Activated naive CD8-positive, alpha-beta T cell treated with anti-CD3 and anti-CD28 coated beads for 36 hours (primary cell): Measurements from ENCODE around the gene NFIA. TPM values are rescaled to one million over a fixed set of nuclear protein-coding genes. Genes with fewer than 3 reads are reported as not detected.

Experiments
- DNase-seq: peaks from one replicate; pipeline ENCODE4 v3.0.0; 2021
- H3K27ac Mint-ChIP-seq: one replicate; pipeline ENCODE4 v1.8.0; 2022; ENCODE audit warnings: mild to moderate bottlenecking, moderate library complexity, mixed read lengths
- H3K27me3 Mint-ChIP-seq: one replicate; pipeline ENCODE4 v1.8.0; 2022; ENCODE audit warnings: mild to moderate bottlenecking, mixed read lengths
- H3K36me3 Mint-ChIP-seq: one replicate; pipeline ENCODE4 v1.8.0; 2021; ENCODE audit warnings: mild to moderate bottlenecking, mixed read lengths
- H3K4me1 Mint-ChIP-seq: one replicate; pipeline ENCODE4 v1.8.0; 2021; ENCODE audit warnings: mixed read lengths
- H3K4me3 Mint-ChIP-seq: one replicate; pipeline ENCODE4 v1.8.0; 2022; ENCODE audit warnings: mild to moderate bottlenecking, moderate library complexity, mixed read lengths
- H3K9me3 Mint-ChIP-seq: one replicate; pipeline ENCODE4 v1.8.0; 2022; ENCODE audit warnings: mixed read lengths
- total RNA-seq, 2 experiments: library from RNA; stranded (reverse); gene quantifications; one replicate each; pipeline ENCODE4 v1.2.3, GENCODE V29; 2021

Gene NFIA
- total RNA-seq, 2 experiments from 2014 or later = 1.3 to 1.7 TPM

DNA sequence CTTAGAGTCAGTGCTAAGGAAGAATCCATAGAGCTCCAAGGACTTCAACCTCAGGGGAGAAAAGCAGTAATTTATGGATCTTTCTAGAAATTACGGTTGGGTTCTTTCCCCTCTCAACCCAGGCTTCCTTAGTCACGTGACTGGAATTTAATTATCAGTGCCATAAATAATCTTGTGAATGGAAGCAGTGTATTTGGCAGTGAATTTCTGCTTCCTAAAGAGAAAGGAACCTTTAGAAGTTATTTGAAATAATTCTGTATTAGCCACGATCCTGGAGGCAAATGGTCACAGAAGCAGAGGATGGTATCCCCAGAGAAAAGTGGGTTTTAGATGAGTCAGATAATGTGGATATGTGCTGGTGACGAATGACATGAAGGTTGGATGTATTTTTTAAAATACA is 89.6 kb downstream of the NFIA start:
- no peak overlapping the region for H3K27ac Mint-ChIP-seq
- H3K4me1 Mint-ChIP-seq = peaks cover 7% of the 10 kb centered on the region
- no peaks in the 10 kb centered on the region for H3K27me3 Mint-ChIP-seq
- no peaks in the 10 kb centered on the region for H3K9me3 Mint-ChIP-seq
- H3K36me3 Mint-ChIP-seq = no peaks in the 10 kb centered on the region
- no peak for DNase-seq
- H3K4me3 Mint-ChIP-seq = no peak overlapping the region

- no peak for DNase-seq
- no peak overlapping the region for H3K4me3 Mint-ChIP-seq
Measured at GRCh38 chr1:61173118-61173517, 90.8 kb downstream of the NFIA start.

GRCh38 chr1:61174060-61174795 is 91.9 kb downstream of the NFIA start:
- Mint-ChIP-seq H3K4me1 (peaks cover 7% of the 10 kb centered on the region), H3K4me3 (no peak overlapping the region), H3K9me3 (no peaks in the 10 kb centered on the region), H3K27ac (no peak overlapping the region), H3K36me3 (no peaks in the 10 kb centered on the region), H3K27me3 (no peaks in the 10 kb centered on the region)
- DNase-seq = no peak

More at GRCh38 chr1:61173118-61173517, 90.8 kb downstream of the NFIA start:
- Mint-ChIP-seq H3K9me3 (no peaks in the 10 kb centered on the region), H3K27me3 (no peaks in the 10 kb centered on the region), H3K36me3 (no peaks in the 10 kb centered on the region), H3K27ac (no peak overlapping the region), H3K4me1 (peaks cover 7% of the 10 kb centered on the region)

GRCh38 chr1:61175976-61176375 is 93.6 kb downstream of the NFIA start:
- Mint-ChIP-seq H3K4me3 (no peak overlapping the region), H3K27ac (no peak overlapping the region), H3K9me3 (no peaks in the 10 kb centered on the region), H3K4me1 (peaks cover 7% of the 10 kb centered on the region), H3K27me3 (no peaks in the 10 kb centered on the region), H3K36me3 (no peaks in the 10 kb centered on the region)
- no peak for DNase-seq

GRCh38 chr1:61181067-61182038 is 99.0 kb downstream of the NFIA start:
- no peaks in the 10 kb centered on the region for H3K4me1 Mint-ChIP-seq
- H3K9me3 Mint-ChIP-seq = no peaks in the 10 kb centered on the region
- no peak for DNase-seq
- H3K36me3 Mint-ChIP-seq = no peaks in the 10 kb centered on the region
- no peaks in the 10 kb centered on the region for H3K27me3 Mint-ChIP-seq
- no peak overlapping the region for H3K4me3 Mint-ChIP-seq
- H3K27ac Mint-ChIP-seq = no peak overlapping the region

GRCh38 chr1:61182049-61182448 is 99.7 kb downstream of the NFIA start:
- H3K27ac Mint-ChIP-seq = no peak overlapping the region
- no peak overlapping the region for H3K4me3 Mint-ChIP-seq
- H3K36me3 Mint-ChIP-seq = no peaks in the 10 kb centered on the region
- H3K9me3 Mint-ChIP-seq = no peaks in the 10 kb centered on the region
- H3K4me1 Mint-ChIP-seq = no peaks in the 10 kb centered on the region
- no peak for DNase-seq
- H3K27me3 Mint-ChIP-seq = no peaks in the 10 kb centered on the region

GRCh38 chr1:61182480-61182879 is 100.1 kb downstream of the NFIA start:
- DNase-seq = no peak
- H3K36me3 Mint-ChIP-seq = no peaks in the 10 kb centered on the region
- H3K27me3 Mint-ChIP-seq = no peaks in the 10 kb centered on the region
- H3K4me3 Mint-ChIP-seq = no peak overlapping the region
- no peak overlapping the region for H3K27ac Mint-ChIP-seq
- no peaks in the 10 kb centered on the region for H3K9me3 Mint-ChIP-seq
- H3K4me1 Mint-ChIP-seq = no peaks in the 10 kb centered on the region

DNA sequence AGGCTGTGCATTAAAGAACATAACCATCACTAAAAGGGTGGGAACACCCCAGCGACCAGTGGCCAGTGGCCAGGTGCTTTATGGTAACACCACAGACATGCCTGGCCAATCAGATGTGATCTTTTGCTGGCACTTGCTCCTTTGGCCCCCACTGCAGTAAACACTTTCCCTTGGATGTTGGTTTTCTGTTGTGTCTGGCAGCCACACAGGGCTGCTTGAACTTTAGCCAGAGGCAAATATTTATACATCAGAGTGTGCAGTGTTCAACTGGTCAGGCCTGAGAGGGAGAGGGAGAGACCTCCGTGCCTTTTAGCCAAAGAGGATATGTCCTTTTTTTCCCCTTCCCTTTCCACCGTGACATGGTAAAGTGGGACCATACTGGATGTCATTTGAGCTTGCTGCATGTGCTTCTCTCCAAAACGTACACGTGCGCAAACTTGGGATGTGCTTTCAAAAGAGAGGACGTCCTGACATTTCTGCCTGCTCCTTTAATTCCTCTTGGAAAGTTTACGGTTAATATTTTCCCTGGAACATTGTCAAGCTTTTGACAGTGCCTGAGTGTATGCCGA is 101.2 kb downstream of the NFIA start:
- no peaks in the 10 kb centered on the region for H3K9me3 Mint-ChIP-seq
- no peak for DNase-seq
- H3K36me3 Mint-ChIP-seq = no peaks in the 10 kb centered on the region
- H3K4me3 Mint-ChIP-seq = no peak overlapping the region
- no peaks in the 10 kb centered on the region for H3K4me1 Mint-ChIP-seq
- no peaks in the 10 kb centered on the region for H3K27me3 Mint-ChIP-seq
- no peak overlapping the region for H3K27ac Mint-ChIP-seq

GRCh38 chr1:61184040-61184713 is 101.8 kb downstream of the NFIA start:
- Mint-ChIP-seq H3K4me3 (no peak overlapping the region), H3K9me3 (no peaks in the 10 kb centered on the region), H3K36me3 (no peaks in the 10 kb centered on the region), H3K4me1 (no peaks in the 10 kb centered on the region), H3K27me3 (no peaks in the 10 kb centered on the region), H3K27ac (no peak overlapping the region)
- no peak for DNase-seq

DNA sequence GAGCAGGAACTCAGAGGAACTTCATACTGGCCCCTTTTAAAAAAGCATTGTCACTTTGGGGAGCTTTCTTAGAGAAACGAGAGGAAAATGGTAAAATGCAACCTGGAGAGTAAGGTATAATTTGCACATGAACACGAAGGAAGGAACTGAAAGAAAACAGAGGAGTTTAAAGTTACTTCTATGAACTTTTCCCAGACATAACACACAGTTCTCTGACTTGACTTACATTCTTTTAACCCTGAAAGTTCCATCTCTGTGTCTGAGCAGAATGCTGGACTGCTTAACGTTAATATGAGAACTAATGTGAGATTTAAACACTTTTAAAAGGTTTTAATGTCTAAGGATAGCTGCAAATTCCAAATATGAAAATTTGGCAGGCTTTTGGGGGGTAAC is 102.3 kb downstream of the NFIA start:
- H3K27me3 Mint-ChIP-seq = no peaks in the 10 kb centered on the region
- DNase-seq = no peak
- H3K9me3 Mint-ChIP-seq = no peaks in the 10 kb centered on the region
- no peak overlapping the region for H3K4me3 Mint-ChIP-seq
- H3K4me1 Mint-ChIP-seq = no peaks in the 10 kb centered on the region
- no peak overlapping the region for H3K27ac Mint-ChIP-seq
- no peaks in the 10 kb centered on the region for H3K36me3 Mint-ChIP-seq

- Mint-ChIP-seq H3K36me3 (no peaks in the 10 kb centered on the region), H3K4me1 (no peaks in the 10 kb centered on the region), H3K9me3 (no peaks in the 10 kb centered on the region), H3K4me3 (no peak overlapping the region), H3K27ac (no peak overlapping the region), H3K27me3 (no peaks in the 10 kb centered on the region)
- no peak for DNase-seq
Measured at GRCh38 chr1:61186753-61187152, 104.4 kb downstream of the NFIA start.

DNA sequence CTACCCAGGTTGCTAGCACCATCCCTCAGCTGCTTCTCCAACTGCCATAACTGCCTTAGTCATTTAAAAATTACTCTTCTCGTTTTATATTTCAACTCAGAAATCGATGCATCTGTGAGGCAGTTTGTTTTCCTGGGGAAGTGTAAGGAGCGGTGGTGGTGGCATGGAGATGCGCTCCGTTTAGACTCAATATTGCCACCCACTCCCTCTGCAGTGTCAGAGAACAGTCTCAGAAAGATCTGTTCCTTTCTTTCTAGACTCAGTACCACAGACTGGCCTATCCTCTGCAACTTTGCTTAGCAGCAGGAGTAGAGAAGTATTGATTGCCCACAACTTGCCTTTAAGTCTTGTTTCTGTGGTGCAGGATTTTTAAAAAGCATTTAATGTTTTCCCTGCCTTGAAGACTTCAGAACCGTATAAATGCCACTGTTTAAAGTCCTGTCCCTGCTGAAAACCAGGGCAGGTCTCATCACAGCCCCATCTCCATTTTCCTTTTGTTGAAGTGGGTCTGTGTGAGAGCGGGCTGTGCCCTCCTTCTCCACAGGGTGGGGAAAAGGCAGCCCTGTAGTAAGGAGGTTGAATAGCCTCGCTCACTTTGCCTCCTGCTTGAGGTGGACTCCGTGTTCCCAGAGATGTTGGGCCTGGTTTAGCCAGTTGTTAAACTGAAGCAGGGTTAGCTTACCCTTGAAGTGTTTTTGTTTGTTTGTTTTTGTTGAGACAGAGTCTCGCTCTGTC is 105.2 kb downstream of the NFIA start:
- Mint-ChIP-seq H3K36me3 (no peaks in the 10 kb centered on the region), H3K27ac (no peak overlapping the region), H3K9me3 (no peaks in the 10 kb centered on the region), H3K4me3 (no peak overlapping the region), H3K4me1 (no peaks in the 10 kb centered on the region), H3K27me3 (no peaks in the 10 kb centered on the region)
- DNase-seq = no peak

GRCh38 chr1:61190153-61190552 is 107.8 kb downstream of the NFIA start:
- no peaks in the 10 kb centered on the region for H3K27me3 Mint-ChIP-seq
- no peaks in the 10 kb centered on the region for H3K4me1 Mint-ChIP-seq
- H3K4me3 Mint-ChIP-seq = no peak overlapping the region
- no peaks in the 10 kb centered on the region for H3K9me3 Mint-ChIP-seq
- DNase-seq = no peak
- no peak overlapping the region for H3K27ac Mint-ChIP-seq
- H3K36me3 Mint-ChIP-seq = no peaks in the 10 kb centered on the region

- Mint-ChIP-seq H3K27ac (no peak overlapping the region), H3K27me3 (no peaks in the 10 kb centered on the region), H3K36me3 (no peaks in the 10 kb centered on the region), H3K4me3 (no peak overlapping the region), H3K9me3 (no peaks in the 10 kb centered on the region), H3K4me1 (no peaks in the 10 kb centered on the region)
- no peak for DNase-seq
Measured at GRCh38 chr1:61190618-61191432, 108.5 kb downstream of the NFIA start.
